Neural progenitor cell (in vitro differentiated cells): Measurements from ENCODE around the gene TREH. TPM values are rescaled to one million over a fixed set of nuclear protein-coding genes. Genes with fewer than 3 reads are reported as not detected.

ENCODE experiments used
- DNase-seq: peaks from one replicate; pipeline ENCODE4 v3.0.0-alpha.2; 2016; ENCODE audit warnings: low spot score
- H2AFZ ChIP-seq: fragments of 200-600 bp; sonication (generic); replicated peaks from 2 replicates; pipeline ENCODE4 v1.6.1; 2016; ENCODE audit warnings: antibody characterized with exemption
- H3F3A ChIP-seq: fragments of 200-600 bp; sonication (generic); 2 replicates; pipeline ENCODE4 v1.6.1; 2016; ENCODE audit warnings: antibody characterized with exemption, low read depth
- H3K27ac ChIP-seq: fragments of 200-600 bp; sonication (generic); 2 replicates; pipeline ENCODE4 v1.5.1; 2016; ENCODE audit warnings: mild to moderate bottlenecking
- H3K27me3 ChIP-seq: fragments of 200-600 bp; sonication (generic); 2 replicates; pipeline ENCODE4 v1.6.1; 2016; ENCODE audit warnings: mild to moderate bottlenecking, moderate library complexity
- H3K36me3 ChIP-seq: fragments of 200-600 bp; sonication (generic); 2 replicates; pipeline ENCODE4 v1.5.1; 2016
- H3K4me1 ChIP-seq: fragments of 200-600 bp; sonication (generic); 2 replicates; pipeline ENCODE4 v1.6.1; 2016; ENCODE audit warnings: mixed run types
- H3K4me2 ChIP-seq: fragments of 200-600 bp; sonication (generic); 2 replicates; pipeline ENCODE4 v1.6.1; 2016
- H3K4me3 ChIP-seq: fragments of 200-600 bp; sonication (generic); 2 replicates; pipeline ENCODE4 v1.5.1; 2016
- H3K79me2 ChIP-seq: fragments of 200-600 bp; sonication (generic); 2 replicates; pipeline ENCODE4 v1.6.1; 2016; ENCODE audit warnings: low read depth
- H3K9ac ChIP-seq: fragments of 200-600 bp; sonication (generic); 2 replicates; pipeline ENCODE4 v1.6.1; 2016
- H3K9me3 ChIP-seq: fragments of 200-600 bp; sonication (generic); 2 replicates; pipeline ENCODE4 v1.5.1; 2016; ENCODE audit warnings: low read depth
- H4K20me1 ChIP-seq: fragments of 200-600 bp; sonication (generic); 2 replicates; pipeline ENCODE4 v1.6.1; 2016; ENCODE audit warnings: low read depth
- H3K27ac Mint-ChIP-seq: 3 replicates; pipeline ENCODE4 v1.8.0; 2021; ENCODE audit warnings: mixed read lengths
- H3K27me3 Mint-ChIP-seq: 2 replicates; pipeline ENCODE4 v1.8.0; 2022; ENCODE audit warnings: low read depth, mild to moderate bottlenecking, inconsistent platforms, moderate library complexity, mixed read lengths; ENCODE audit not compliant: insufficient read depth
- H3K36me3 Mint-ChIP-seq: 3 replicates; pipeline ENCODE4 v1.8.0; 2021; ENCODE audit warnings: mixed read lengths
- H3K4me1 Mint-ChIP-seq: 3 replicates; pipeline ENCODE4 v1.8.0; 2021; ENCODE audit warnings: mixed read lengths
- H3K4me3 Mint-ChIP-seq: 3 replicates; pipeline ENCODE4 v1.8.0; 2021; ENCODE audit warnings: mild to moderate bottlenecking, moderate library complexity, mixed read lengths
- H3K9me3 Mint-ChIP-seq: 3 replicates; pipeline ENCODE4 v1.8.0; 2020; ENCODE audit warnings: mixed read lengths
- CTCF ChIP-seq: fragments of 200-600 bp; sonication (generic); IDR thresholded peaks from 2 replicates; pipeline ENCODE4 v1.5.1; 2017; ENCODE audit warnings: antibody characterized with exemption, mild to moderate bottlenecking
- EZH2 ChIP-seq: fragments of 200-600 bp; sonication (generic); IDR thresholded peaks from 2 replicates; pipeline ENCODE4 v1.6.1; 2017; ENCODE audit warnings: antibody characterized with exemption, mild to moderate bottlenecking, moderate library complexity
- EZH2phosphoT487 ChIP-seq: fragments of 200-600 bp; sonication (generic); IDR thresholded peaks from 2 replicates; pipeline ENCODE4 v1.6.1; 2017; ENCODE audit warnings: antibody characterized with exemption
- total RNA-seq: library from RNA; depleted of rRNA; stranded (reverse); fragments of >200 nt; gene quantifications from 2 replicates; pipeline ENCODE4 v1.2.3, GENCODE V29; 2015; ENCODE audit warnings: low replicate concordance

The TREH gene
- total RNA-seq, 1 donor from 2014 or later, result not detected

GRCh38 chr11:118672846-118673245, 6.6 kb downstream of the TREH start:
- H3K4me3 Mint-ChIP-seq, result no peak overlapping the region
- H3F3A ChIP-seq, result no peaks in the 10 kb centered on the region
- no peak for DNase-seq

GRCh38 chr11:118671254-118671653, 8.2 kb downstream of the TREH start:
- Histone ChIP-seq H3K27ac (no peak overlapping the region), H3K4me2 (no peak overlapping the region), H4K20me1 (no peaks in the 10 kb centered on the region), H3K79me2 (no peaks in the 10 kb centered on the region), H3F3A (no peaks in the 10 kb centered on the region), H3K36me3 (no peaks in the 10 kb centered on the region), H3K4me1 (no peaks in the 10 kb centered on the region), H2AFZ (no peak overlapping the region), H3K4me3 (no peak overlapping the region), H3K9ac (no peak overlapping the region), H3K9me3 (no peaks in the 10 kb centered on the region), H3K27me3 (no peaks in the 10 kb centered on the region)
- Mint-ChIP-seq H3K4me1 (peaks cover 1% of the 10 kb centered on the region), H3K27me3 (no peaks in the 10 kb centered on the region), H3K36me3 (no peaks in the 10 kb centered on the region), H3K4me3 (no peak overlapping the region), H3K9me3 (peaks cover 22% of the 10 kb centered on the region), H3K27ac (no peak overlapping the region)
- no peak for TF ChIP-seq CTCF
- TF ChIP-seq EZH2phosphoT487, result no peak
- no peak for TF ChIP-seq EZH2
- DNase-seq, result no peak

More at GRCh38 chr11:118672846-118673245, 6.6 kb downstream of the TREH start:
- Histone ChIP-seq H3K27ac (no peak overlapping the region), H4K20me1 (no peaks in the 10 kb centered on the region), H3K27me3 (no peaks in the 10 kb centered on the region), H3K79me2 (no peaks in the 10 kb centered on the region), H3K4me3 (no peak overlapping the region), H3K4me1 (no peaks in the 10 kb centered on the region), H2AFZ (no peak overlapping the region), H3K36me3 (no peaks in the 10 kb centered on the region), H3K9me3 (no peaks in the 10 kb centered on the region), H3K4me2 (no peak overlapping the region), H3K9ac (no peak overlapping the region)
- Mint-ChIP-seq H3K36me3 (no peaks in the 10 kb centered on the region), H3K4me1 (no peaks in the 10 kb centered on the region), H3K27me3 (no peaks in the 10 kb centered on the region), H3K27ac (no peak overlapping the region), H3K9me3 (peaks cover 29% of the 10 kb centered on the region)
- peak; percentile 13 for TF ChIP-seq CTCF
- TF ChIP-seq EZH2phosphoT487, result no peak
- no peak for TF ChIP-seq EZH2

GRCh38 chr11:118670063-118670462, 9.4 kb downstream of the TREH start:
- no peak overlapping the region for H3K4me3 Mint-ChIP-seq
- no peaks in the 10 kb centered on the region for H3K27me3 Mint-ChIP-seq
- Histone ChIP-seq H3K27ac (no peak overlapping the region), H3F3A (no peaks in the 10 kb centered on the region), H3K79me2 (no peaks in the 10 kb centered on the region), H3K4me1 (no peaks in the 10 kb centered on the region), H3K9me3 (no peaks in the 10 kb centered on the region), H3K4me2 (no peak overlapping the region), H3K36me3 (no peaks in the 10 kb centered on the region), H3K4me3 (no peak overlapping the region), H2AFZ (no peak overlapping the region), H4K20me1 (no peaks in the 10 kb centered on the region), H3K9ac (no peak overlapping the region), H3K27me3 (no peaks in the 10 kb centered on the region)
- H3K4me1 Mint-ChIP-seq, result peaks cover 4% of the 10 kb centered on the region
- peaks cover 22% of the 10 kb centered on the region for H3K9me3 Mint-ChIP-seq
- no peak overlapping the region for H3K27ac Mint-ChIP-seq
- TF ChIP-seq CTCF (no peak), EZH2phosphoT487 (no peak), EZH2 (no peak)
- DNase-seq, result no peak
- H3K36me3 Mint-ChIP-seq, result no peaks in the 10 kb centered on the region
